Stimulated activated CD4-positive, alpha-beta T cell treated with anti-CD3 and anti-CD28 coated beads, Interleukin-12 subunit alpha, Interleukin-12 subunit beta, amount 100 ng/mL, for 48 hours (primary cell): ENCODE measurements around the gene ALAD.
"Not testable (repeated sequence)": the region's sequence is repeated elsewhere in the genome, so short reads cannot be mapped to it uniquely, and the experiment has no call there.

Experiments
- DNase-seq, 3 donors: peaks; one replicate each; pipeline ENCODE4 v3.0.0-alpha.2; 2020; ENCODE audit warnings: low read depth in 2 of 3, low spot score in 1 of 3

Gene ALAD

GRCh38 chr9:113375057-113376023 is 25.7 kb downstream of the ALAD start:
- DNase-seq = no peak

- DNase-seq = no peak
Observed at GRCh38 chr9:113373676-113374392, 27.2 kb downstream of the ALAD start.

- DNase-seq = no peak
Observed at GRCh38 chr9:113373256-113373655, 27.8 kb downstream of the ALAD start.

DNA sequence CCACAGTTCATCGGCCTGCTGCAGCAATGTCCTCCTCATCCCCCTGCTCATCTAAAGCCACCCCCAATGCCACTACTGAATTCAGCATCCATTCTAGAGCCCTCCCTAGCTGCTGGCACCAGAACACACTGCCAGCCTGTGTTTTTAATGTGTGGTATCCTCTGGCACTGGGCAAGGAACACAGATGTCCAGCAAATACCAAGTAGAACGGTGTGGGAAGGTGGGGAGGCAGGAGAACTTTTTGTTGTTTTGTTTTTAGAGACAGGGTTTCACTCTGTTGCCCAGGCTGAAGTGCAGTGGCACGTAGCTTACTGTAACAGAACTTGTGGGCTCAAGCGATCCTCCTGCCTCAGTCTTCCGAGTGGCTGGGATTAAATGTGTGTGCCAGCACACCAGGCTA is 29.0 kb downstream of the ALAD start:
- no peak for DNase-seq

- DNase-seq = no peak
Observed at GRCh38 chr9:113370806-113371325, 30.2 kb downstream of the ALAD start.

DNA sequence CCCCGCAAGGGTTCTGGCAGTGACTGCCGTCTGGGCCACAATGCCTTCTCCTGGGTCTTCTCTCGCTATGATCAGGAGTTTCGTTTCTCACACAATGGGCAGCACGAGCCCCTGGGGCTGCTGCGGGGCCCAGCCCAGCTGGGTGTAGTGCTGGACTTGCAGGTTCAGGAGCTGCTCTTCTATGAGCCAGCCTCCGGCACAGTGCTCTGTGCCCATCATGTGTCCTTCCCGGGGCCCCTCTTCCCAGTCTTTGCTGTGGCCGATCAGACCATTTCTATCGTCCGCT is 31.3 kb downstream of the ALAD start:
- no peak for DNase-seq

- no peak for DNase-seq
Observed at GRCh38 chr9:113368982-113369854, 31.9 kb downstream of the ALAD start.

DNA sequence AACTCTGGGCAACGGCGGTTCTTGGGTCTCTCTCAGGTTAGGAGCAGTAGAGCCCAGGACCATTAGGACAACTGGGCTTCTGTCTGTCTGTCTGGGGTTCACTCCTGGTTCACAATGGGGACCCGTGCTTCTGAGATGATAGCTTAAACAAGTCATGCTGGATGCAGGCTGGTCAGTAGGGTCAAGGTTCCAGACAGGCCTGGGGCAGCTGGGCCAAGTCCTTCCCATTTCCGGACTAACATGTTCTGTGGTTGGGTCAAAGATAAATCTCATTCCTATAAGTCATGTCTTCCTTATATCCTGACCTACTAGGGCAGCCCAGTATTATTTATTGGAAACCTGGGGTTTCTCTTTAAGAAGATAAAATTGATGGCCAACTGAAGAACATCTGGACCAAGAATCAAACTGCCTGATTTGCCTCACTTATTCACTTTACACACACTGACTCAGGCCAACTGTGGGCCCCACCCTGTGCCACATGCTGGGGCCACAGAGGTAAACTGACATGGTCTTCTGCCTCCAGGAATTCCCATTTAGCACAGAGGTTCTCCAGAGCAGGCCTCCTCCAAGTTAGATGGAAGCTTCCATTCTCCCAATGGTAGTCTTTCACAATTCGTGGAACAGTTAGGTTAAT is 32.6 kb downstream of the ALAD start:
- no peak for DNase-seq

GRCh38 chr9:113365652-113366051 is 35.4 kb downstream of the ALAD start:
- not testable (repeated sequence) for DNase-seq

DNA sequence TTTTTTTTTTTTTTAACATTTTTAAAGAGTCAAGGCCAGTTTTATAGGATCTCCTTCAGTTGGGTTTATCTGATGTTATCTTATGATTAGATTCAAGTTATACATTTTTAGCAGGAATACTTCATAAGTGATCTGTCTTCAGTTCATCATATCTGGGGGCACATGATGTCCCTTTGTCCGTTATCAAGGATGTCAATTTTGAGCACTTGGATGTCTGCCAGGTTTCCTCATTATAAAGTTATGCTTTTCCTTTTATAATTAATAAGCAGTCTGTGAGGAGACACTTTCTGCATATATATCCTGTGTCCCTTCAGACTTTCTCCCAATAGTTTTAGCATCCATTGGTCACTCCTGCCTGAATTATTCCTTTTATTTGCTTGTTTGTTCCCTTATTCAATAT is 36.1 kb downstream of the ALAD start:
- no peak for DNase-seq

DNA sequence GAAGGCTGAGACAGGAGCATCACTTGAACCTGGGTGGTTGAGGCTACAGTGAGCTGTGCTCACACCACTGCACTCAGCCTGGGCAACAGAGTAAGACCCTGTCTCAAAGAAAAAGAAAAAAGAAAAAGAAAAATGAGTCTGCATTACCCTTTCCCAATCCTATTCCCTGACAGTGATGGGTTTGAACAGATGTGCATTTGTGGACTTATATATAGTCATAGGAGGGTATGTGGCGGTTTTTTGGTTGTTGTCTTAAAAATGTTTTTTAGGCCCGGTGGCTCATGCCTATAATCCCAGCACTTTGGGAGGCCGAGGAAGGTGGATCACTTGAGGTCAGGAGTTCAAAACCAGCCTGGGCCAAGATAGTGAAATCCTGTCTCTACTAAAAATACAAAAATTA is 37.7 kb downstream of the ALAD start:
- no peak for DNase-seq

GRCh38 chr9:113361304-113362018 is 39.6 kb downstream of the ALAD start:
- no peak for DNase-seq

DNA sequence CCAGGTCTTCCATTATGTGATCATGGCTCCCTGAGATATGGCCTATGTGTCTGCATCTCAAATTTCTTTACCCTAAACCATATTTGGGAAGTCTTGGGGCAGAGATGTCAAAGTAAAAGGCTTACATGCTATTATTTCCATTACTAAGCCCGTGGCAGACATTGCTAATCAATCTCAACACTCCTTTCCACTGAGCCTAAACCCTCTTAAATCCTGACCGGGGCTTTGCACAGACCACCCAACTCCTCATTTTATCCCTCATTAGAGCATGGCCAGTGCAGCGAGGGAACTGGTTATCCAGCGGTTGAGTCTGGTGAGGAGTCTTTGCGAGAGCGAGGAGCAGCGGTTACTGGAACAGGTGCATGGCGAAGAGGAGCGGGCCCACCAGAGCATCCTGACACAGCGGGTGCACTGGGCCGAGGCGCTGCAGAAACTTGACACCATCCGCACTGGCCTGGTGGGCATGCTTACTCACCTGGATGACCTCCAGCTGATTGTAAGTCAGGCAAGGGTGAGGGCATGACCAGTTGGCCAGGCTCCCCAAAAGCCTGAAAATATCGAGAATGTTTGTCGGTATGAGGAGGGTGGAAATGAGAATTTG is 40.7 kb downstream of the ALAD start:
- DNase-seq = no peak

DNA sequence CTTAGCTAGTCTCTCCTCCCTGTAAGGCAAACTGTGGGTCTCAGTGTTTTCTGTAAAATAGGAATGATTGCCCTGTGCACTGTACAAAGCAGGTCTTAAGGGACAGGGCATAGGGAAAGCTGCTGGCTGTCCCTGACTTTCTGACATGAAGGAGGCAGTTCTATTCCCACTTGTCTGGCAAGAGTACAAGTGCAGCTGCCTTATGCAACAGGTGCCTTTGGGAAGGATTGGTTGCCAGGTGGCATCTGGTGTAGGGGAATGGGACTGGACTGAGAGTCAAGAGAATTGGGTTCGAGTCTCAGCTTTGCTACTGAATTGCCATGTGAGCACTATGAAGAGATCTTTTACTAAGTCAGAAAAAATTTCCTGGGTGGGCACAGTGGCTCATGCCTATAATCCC is 41.7 kb downstream of the ALAD start:
- no peak for DNase-seq

DNA sequence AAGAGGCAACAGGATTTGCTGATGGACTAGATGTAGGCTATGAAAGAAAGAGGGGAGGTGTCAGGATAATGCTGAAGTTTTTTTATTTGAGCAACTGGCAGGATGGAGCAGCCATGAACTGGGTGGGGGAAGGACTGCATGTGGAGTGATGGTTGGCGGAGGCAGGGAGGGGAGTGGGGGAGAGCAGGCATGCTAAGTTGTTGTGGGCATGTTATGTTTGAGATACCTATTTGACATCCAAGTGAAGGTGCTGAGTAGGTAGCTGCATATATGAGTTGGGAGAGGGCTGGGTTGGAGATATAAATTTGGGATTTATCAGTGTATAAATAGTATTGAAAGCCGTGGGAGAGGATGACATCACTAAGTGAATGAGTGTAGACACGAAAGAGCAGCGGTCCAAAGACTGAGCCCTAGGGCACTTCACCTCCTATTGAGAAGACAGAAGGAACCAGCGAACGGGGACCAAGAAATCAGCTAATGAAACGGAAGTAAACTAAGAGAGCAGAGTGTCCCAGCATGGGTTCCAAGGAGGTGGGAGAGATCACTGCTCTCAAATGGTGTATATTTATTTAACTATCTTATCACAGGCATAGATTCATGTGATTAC is 44.3 kb downstream of the ALAD start:
- no peak for DNase-seq

- no peak for DNase-seq
Observed at GRCh38 chr9:113355040-113355596, 46.0 kb downstream of the ALAD start.

GRCh38 chr9:113352411-113352810 is 48.7 kb downstream of the ALAD start:
- DNase-seq = no peak

- no peak for DNase-seq
Observed at GRCh38 chr9:113352006-113352405, 49.1 kb downstream of the ALAD start.

DNA sequence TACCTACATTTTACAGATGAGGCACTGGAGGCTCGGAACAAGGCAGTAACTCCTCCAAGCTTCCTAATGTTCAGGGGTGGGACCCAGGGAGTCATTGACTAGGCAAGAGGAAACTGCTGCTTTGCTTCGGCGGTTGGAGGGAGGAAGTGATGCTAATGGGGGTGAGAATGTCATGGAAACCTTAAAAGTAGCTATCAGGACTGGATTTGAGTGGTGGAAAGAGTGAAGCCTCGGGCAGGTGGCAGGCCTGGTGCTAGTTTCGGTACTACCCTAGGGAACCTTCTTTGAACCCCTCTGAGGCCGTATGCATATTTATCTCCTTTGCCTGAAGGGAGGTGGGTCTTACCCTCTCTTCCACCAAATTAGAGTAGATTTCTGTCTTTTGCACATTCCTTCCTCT is 50.1 kb downstream of the ALAD start:
- no peak for DNase-seq
